Measurements from ENCODE around the gene SMTN. TPM values are rescaled to one million over a fixed set of nuclear protein-coding genes. Genes with fewer than 3 reads are reported as not detected.
A peak's percentile ranks its signal among the peaks of the same experiment; 100 is the strongest.
"Not testable (repeated sequence)": the region's sequence is repeated elsewhere in the genome, so short reads cannot be mapped to it uniquely, and the experiment has no call there.

Gene SMTN
- total RNA-seq, 4 donors from 2014 or later: 29.2 to 116 (median 32.2) TPM

DNA sequence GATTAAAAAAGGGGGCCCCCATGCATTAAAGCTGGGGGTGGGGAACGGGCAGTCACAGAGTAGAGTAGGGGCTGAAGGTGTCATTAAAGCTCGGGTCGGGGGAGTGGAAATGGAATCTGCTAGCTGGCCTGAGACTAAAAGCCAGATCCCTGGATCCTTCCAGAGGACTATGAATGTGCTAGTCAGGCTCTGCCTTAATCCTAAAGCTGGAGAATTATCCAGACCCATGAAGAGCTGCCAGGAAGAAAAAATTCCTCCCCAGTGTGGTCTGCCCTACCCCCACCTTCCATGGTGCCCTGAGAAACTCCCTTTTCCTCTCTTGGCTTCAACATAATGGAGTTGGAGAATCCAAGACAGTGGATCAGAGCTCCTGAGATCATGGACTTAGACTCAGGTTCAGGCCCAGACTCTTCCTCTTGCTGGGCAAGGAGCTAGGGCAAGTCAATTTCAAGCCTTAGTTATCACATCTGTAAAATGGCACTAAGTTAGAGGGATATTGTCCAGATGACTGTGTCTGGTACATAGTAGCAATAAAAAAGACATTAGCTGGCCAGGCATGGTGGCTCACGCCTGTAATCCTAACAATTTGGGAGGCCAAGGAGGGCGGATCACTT is 24.0 kb upstream of the SMTN start:
- DNase-seq (ENCODE audit: low spot score) (no peak), ATAC-seq (ENCODE audit: low FRiP score) (no peak)
- TF ChIP-seq, protein P1, sequence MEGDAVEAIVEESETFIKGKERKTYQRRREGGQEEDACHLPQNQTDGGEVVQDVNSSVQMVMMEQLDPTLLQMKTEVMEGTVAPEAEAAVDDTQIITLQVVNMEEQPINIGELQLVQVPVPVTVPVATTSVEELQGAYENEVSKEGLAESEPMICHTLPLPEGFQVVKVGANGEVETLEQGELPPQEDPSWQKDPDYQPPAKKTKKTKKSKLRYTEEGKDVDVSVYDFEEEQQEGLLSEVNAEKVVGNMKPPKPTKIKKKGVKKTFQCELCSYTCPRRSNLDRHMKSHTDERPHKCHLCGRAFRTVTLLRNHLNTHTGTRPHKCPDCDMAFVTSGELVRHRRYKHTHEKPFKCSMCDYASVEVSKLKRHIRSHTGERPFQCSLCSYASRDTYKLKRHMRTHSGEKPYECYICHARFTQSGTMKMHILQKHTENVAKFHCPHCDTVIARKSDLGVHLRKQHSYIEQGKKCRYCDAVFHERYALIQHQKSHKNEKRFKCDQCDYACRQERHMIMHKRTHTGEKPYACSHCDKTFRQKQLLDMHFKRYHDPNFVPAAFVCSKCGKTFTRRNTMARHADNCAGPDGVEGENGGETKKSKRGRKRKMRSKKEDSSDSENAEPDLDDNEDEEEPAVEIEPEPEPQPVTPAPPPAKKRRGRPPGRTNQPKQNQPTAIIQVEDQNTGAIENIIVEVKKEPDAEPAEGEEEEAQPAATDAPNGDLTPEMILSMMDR (IDR thresholded peaks at IDR 0.05): no peak

GRCh38 chr22:31059663-31060062 is 21.5 kb upstream of the SMTN start:
- ATAC-seq (ENCODE audit: low FRiP score); DNase-seq (ENCODE audit: low spot score): not testable (repeated sequence)

- ATAC-seq (ENCODE audit: low FRiP score): peak; percentile 51
- TF ChIP-seq, protein P1 (IDR thresholded peaks at IDR 0.05): no peak
Measured at GRCh38 chr22:31062566-31063230, 18.4 kb upstream of the SMTN start.

DNA sequence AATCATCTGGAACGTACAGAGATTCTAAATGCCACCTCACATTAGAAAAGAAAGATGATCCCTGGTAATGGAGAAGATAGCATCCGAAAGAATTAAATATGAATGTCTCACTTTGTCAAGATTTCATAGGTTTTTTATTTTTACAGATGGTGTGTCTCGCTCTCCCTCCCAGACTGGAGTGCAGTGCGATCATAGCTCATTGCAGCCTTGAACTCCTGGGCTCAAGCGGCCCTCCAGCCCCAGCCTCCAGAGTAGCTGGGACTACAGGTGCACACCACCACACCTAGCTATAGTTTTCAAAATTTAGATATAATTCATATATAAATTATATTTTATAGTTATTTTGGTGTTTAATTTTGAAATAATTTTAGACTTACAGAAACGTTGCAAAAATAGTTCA is 16.7 kb upstream of the SMTN start:
- TF ChIP-seq, protein P1 (IDR thresholded peaks at IDR 0.05): no peak
- no peak for ATAC-seq (ENCODE audit: low FRiP score)
- DNase-seq (ENCODE audit: low spot score): no peak

More at GRCh38 chr22:31062566-31063230, 18.4 kb upstream of the SMTN start:
- DNase-seq (ENCODE audit: low spot score): no peak

DNA sequence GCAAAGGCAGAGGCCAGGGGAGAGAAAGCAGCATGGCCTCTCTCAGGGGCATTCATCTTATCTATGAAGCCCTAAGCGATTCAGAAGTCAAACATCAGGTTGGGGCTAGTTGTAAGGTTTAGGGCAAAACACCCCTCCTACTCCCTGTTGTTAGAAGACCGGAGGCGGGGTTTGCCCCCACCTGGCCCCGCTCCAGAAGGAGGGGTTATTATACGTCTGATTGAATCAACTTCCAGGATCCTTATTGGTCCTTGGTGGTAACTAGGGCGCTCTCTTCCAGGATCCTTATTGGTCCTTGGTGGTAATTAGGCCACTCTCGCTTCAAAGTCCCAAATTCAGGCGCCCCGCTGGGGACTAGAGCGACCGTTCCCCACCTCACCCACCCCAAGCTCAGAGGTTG is 12.1 kb upstream of the SMTN start:
- DNase-seq (ENCODE audit: low spot score) (no peak), ATAC-seq (ENCODE audit: low FRiP score) (no peak)
- TF ChIP-seq, protein P1 (IDR thresholded peaks at IDR 0.05): no peak

DNA sequence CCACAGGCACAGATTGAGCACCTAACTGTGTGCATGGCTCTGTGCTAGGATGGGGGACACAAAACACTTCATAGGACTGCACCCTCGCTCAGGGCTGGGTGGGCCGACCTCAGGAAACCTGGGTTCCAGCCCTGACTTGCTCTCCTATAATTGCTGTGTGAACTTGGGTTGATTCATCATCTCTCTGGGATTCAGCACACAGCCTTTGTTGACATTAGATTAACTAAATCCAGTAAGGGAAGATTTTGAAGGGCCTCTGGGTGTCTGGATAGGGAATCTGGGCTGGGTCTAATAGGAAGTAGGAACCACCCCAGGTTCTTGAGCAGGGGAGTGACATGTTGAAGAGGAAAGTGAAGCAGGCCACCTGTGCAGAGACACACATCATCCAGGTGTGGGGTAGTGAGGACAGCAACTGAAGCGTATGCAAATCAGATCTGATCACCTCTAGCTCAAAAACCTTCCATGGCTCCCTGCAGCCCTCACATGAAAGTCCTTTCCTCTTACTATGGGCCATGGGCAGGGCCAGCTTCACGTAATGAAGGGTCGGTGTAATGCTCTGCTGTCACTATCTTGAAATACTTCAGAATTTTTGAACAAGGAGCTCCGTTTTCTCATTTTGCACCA is 11.3 kb upstream of the SMTN start:
- not testable (repeated sequence) for ATAC-seq (ENCODE audit: low FRiP score); DNase-seq (ENCODE audit: low spot score)

DNA sequence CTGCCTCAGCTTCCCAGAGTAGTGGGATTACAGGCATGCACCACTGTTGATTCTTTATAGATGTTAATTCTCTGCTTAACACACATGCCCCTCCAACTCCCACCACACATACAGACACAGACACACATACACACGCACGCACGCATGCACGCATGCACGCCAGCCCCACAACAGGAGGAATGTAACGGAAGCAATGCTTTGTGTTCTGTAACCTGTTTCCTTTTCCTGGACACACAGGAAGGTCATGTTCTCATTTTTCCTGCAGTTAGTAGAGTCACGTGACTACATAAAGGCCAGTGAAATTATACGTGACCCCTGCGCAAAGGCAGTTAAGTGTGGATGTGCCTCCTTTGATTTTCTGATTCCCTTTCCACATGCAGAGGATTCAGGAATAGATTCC is 8.0 kb upstream of the SMTN start:
- ATAC-seq (ENCODE audit: low FRiP score); DNase-seq (ENCODE audit: low spot score): not testable (repeated sequence)

DNA sequence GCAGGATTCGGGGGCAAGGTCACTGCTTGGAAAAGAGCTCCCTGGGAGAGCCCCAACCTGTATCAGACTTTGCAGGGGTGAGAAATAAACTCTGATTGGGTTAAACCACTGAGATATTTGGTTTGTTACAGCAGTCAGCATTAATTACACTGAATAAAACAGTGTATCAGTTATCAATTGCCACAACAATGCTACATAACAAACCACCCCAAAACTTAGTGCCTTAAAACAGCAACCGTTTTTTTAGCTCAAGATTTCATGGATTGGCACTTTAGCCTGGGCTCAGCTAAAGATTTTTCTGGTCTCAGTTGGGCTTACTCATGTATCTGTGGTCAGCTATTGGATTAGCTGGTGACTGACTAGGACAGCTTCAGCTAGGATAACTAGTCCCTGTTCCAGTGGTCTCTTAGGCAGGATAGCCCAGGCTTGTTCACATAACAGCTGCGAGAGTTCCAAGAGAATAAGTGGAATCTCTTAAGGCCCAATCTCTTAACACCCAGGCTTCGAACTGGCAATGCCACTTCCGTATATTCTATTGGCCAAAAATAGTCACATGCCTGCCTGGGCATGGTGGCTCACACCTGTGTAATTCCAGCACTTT is 7.5 kb upstream of the SMTN start:
- ATAC-seq (ENCODE audit: low FRiP score); DNase-seq (ENCODE audit: low spot score): not testable (repeated sequence)

DNA sequence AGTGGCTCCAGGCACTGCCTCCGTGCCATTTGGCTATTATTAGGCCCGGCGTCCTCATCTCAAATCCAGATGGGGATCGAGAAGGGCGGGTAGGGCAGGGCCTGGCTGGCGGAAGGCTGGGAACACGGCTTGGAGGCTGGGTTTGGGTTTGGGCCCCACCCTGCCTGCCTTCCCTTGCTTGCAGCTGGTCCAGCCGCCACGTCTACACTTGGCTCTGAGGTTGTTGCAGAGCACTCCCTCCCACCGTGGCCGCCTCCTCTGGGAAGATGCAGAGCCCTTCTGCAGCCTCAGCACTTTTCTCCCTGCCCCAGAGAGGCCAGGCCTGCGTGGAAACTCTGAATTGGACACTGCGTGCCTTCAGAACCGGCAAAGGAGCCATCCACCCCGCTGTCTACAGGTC is 5.2 kb upstream of the SMTN start:
- ATAC-seq (ENCODE audit: low FRiP score): peak; percentile 46

More for the DNA sequence above, 5.2 kb upstream of the SMTN start:
- DNase-seq (ENCODE audit: low spot score): no peak
- TF ChIP-seq, protein P1 (IDR thresholded peaks at IDR 0.05): no peak

All from omental fat pad (tissue), 4 donors.